CD14-positive monocyte (primary cell): ENCODE results near the gene LMAN1. TPM values are rescaled to one million over a fixed set of nuclear protein-coding genes. Genes with fewer than 3 reads are reported as not detected.

ENCODE experiments used
- DNase-seq, 3 donors: peaks; one replicate each; pipeline ENCODE4 v3.0.0-alpha.2; 2011 to 2022
- H2AFZ ChIP-seq: 2 replicates; pipeline ENCODE4 v1.6.0; 2012; ENCODE audit warnings: mild to moderate bottlenecking, low read depth, low read length, inconsistent platforms; ENCODE audit not compliant: insufficient read depth, poor library complexity, severe bottlenecking
- H3K27ac ChIP-seq, 2 donors: 1 replicate in 1 of 2; 2 replicates in 1 of 2; pipeline ENCODE4 v1.5.1; 2012 to 2013; ENCODE audit warnings: low read length in 2 of 2, control low read depth in 1 of 2, inconsistent platforms in 1 of 2, low read depth in 1 of 2, mild to moderate bottlenecking in 1 of 2
- H3K27me3 ChIP-seq, 2 donors: one replicate each; pipeline versions ENCODE4 v1.6.0 to v1.6.1; 2011 to 2013; ENCODE audit warnings: low read length in 2 of 2; ENCODE audit not compliant: control insufficient read depth in 2 of 2, insufficient read depth in 2 of 2
- H3K36me3 ChIP-seq, 2 donors: replicated peaks in 1 of 2; 1 replicate in 1 of 2; 2 replicates in 1 of 2; pipeline versions ENCODE4 v1.5.1 to v1.6.1; 2012 to 2013; ENCODE audit warnings: low read length in 2 of 2, control low read depth in 1 of 2, inconsistent platforms in 1 of 2, mild to moderate bottlenecking in 1 of 2; ENCODE audit not compliant: insufficient read depth in 2 of 2, control insufficient read depth in 1 of 2
- H3K4me1 ChIP-seq, 2 donors: 1 replicate in 1 of 2; 2 replicates in 1 of 2; pipeline versions ENCODE4 v1.5.1 to v1.6.1; 2012 to 2013; ENCODE audit warnings: low read length in 2 of 2, control low read depth in 1 of 2, inconsistent platforms in 1 of 2, mild to moderate bottlenecking in 1 of 2, moderate library complexity in 1 of 2; ENCODE audit not compliant: insufficient read depth in 2 of 2, control insufficient read depth in 1 of 2
- H3K4me2 ChIP-seq: replicated peaks from 2 replicates; pipeline ENCODE3; 2012; ENCODE audit warnings: low read length, moderate library complexity, mild to moderate bottlenecking; ENCODE audit not compliant: poor library complexity, severe bottlenecking; ENCODE audit errors: extremely low read depth
- H3K4me3 ChIP-seq, 3 experiments: fragments of 200-600 bp in 1 of 3; sonication (generic) in 1 of 3; replicated peaks in 1 of 3; 1 replicate in 2 of 3; 2 replicates in 1 of 3; pipeline ENCODE4 v1.5.1; 2011 to 2013; ENCODE audit warnings: low read length in 3 of 3, mild to moderate bottlenecking in 3 of 3, control low read depth in 2 of 3, low read depth in 2 of 3, inconsistent platforms in 1 of 3, moderate library complexity in 1 of 3
- H3K79me2 ChIP-seq: 2 replicates; pipeline ENCODE4 v1.6.0; 2012; ENCODE audit warnings: mild to moderate bottlenecking, control low read depth, inconsistent platforms, low read length, moderate library complexity; ENCODE audit not compliant: insufficient read depth
- H3K9ac ChIP-seq: 2 replicates; pipeline ENCODE4 v1.6.0; 2017; ENCODE audit warnings: low read length, mild to moderate bottlenecking; ENCODE audit not compliant: insufficient read depth, poor library complexity, severe bottlenecking
- H3K9me3 ChIP-seq, 2 donors: replicated peaks in 1 of 2; 1 replicate in 1 of 2; 2 replicates in 1 of 2; pipeline versions ENCODE4 v1.5.1 to v1.6.1; 2012 to 2013; ENCODE audit warnings: low read length in 2 of 2, control low read depth in 1 of 2; ENCODE audit not compliant: control insufficient read depth in 1 of 2, insufficient read depth in 1 of 2
- H4K20me1 ChIP-seq: 2 replicates; pipeline ENCODE4 v1.6.0; 2012; ENCODE audit warnings: mild to moderate bottlenecking, low read length, control low read depth, moderate library complexity; ENCODE audit not compliant: insufficient read depth
- H3K27ac Mint-ChIP-seq, 7 donors: one replicate each; pipeline ENCODE4 v1.8.0; 2020; ENCODE audit warnings: mild to moderate bottlenecking in 7 of 7, mixed read lengths in 7 of 7, moderate library complexity in 6 of 7, inconsistent platforms in 2 of 7
- H3K27me3 Mint-ChIP-seq, 3 donors: one replicate each; pipeline ENCODE4 v1.8.0; 2021 to 2022; ENCODE audit warnings: low read depth in 3 of 3, mild to moderate bottlenecking in 3 of 3, mixed read lengths in 3 of 3, moderate library complexity in 3 of 3, inconsistent platforms in 1 of 3
- H3K36me3 Mint-ChIP-seq, 2 donors: one replicate each; pipeline ENCODE4 v1.8.0; 2020; ENCODE audit warnings: mixed read lengths in 2 of 2, inconsistent platforms in 1 of 2, mild to moderate bottlenecking in 1 of 2
- H3K4me1 Mint-ChIP-seq: one replicate; pipeline ENCODE4 v1.8.0; 2020; ENCODE audit warnings: mild to moderate bottlenecking, mixed read lengths
- H3K4me3 Mint-ChIP-seq, 2 donors: one replicate each; pipeline ENCODE4 v1.8.0; 2020; ENCODE audit warnings: mild to moderate bottlenecking in 2 of 2, mixed read lengths in 2 of 2, moderate library complexity in 1 of 2
- H3K9me3 Mint-ChIP-seq, 7 donors: one replicate each; pipeline ENCODE4 v1.8.0; 2020 to 2022; ENCODE audit warnings: mixed read lengths in 7 of 7, mild to moderate bottlenecking in 6 of 7, moderate library complexity in 6 of 7, inconsistent platforms in 2 of 7
- CTCF ChIP-seq: fragments of 200-600 bp; IDR thresholded peaks from one replicate; pipeline ENCODE4 v1.8.0; 2022; ENCODE audit warnings: antibody characterized with exemption, mild to moderate bottlenecking
- WGBS: methylation state at CpG from one replicate; pipeline ENCODE4 v1.1.5; 2013; ENCODE audit warnings: missing lambda C conversion rate; ENCODE audit not compliant: insufficient coverage; 5-methylcytosine and 5-hydroxymethylcytosine counted together
- intact Hi-C, 2 donors: fragments of 100-400 bp; cut with micrococcal nuclease; formaldehyde crosslinking; loops; one replicate each; pipeline versions ENCODE4 v1.15.0 to v1.15.1; 2023
- polyA minus RNA-seq: library from RNA; depleted of rRNA, polyadenylated mRNA; stranded (reverse); fragments of >200 nt; gene quantifications from 2 replicates; pipeline ENCODE4 v1.2.3, GENCODE V29; 2012
- polyA plus RNA-seq, 3 donors: library from polyadenylated mRNA; depleted of rRNA in 1 of 3; unstranded in 2 of 3; stranded (reverse) in 1 of 3; fragments of 300-500 nt in 2 of 3; fragments of >200 nt in 1 of 3; fragmentation: Illumina TruSeq in 2 of 3; gene quantifications; 1 replicate in 2 of 3; 2 replicates in 1 of 3; pipeline ENCODE4 v1.2.3, GENCODE V29; 2012 to 2021
- total RNA-seq, 12 experiments: library from RNA in 1 of 12; stranded (reverse) in 1 of 12; fragments of 120-200 nt in 1 of 12; gene quantifications; one replicate each; pipeline ENCODE4 v1.2.4 and lab custom pipeline; 2013 to 2026; ENCODE audit warnings: mixed read lengths in 6 of 12, inconsistent platforms in 1 of 12

LMAN1 gene
- total RNA-seq (2013), result 10.8 TPM
- polyA plus RNA-seq (10 to 100 TPM in 1 of 3 donors, 1 to 10 TPM in 2; 4.7 to 10.9 (median 7.6) TPM), polyA minus RNA-seq (6.1 and 7.8 TPM in 2 replicates), total RNA-seq (lab: John Stamatoyannopoulos, UW) (11.9 to 60.9 (median 43.0) reads per million in 11 experiments)

GRCh38 chr18:59358712-59359575, at the start of gene LMAN1:
Gene LMAN1 (minus strand): TSS chr18:59359265. CDS start chr18:59359244, 21 bp downstream.
- under 1% methylated on average over 72 of the region's 76 CpGs for WGBS
- H4K20me1 ChIP-seq, result no peaks in the 10 kb centered on the region
- H3K4me1 Mint-ChIP-seq, result peaks cover 25% of the 10 kb centered on the region

More at GRCh38 chr18:59358712-59359575, at the start of gene LMAN1:
- Histone ChIP-seq H3K4me3 (peak within 1 kb of the TSS; percentile 81 to 95 (median 83)), H3K27me3 (peaks cover 21 to 32% of the 10 kb centered on the region in 2 donors), H3K79me2 (peaks cover 8% of the 10 kb centered on the region), H3K9ac (peak within 1 kb of the TSS; percentile 64), H3K4me2 (peak within 1 kb of the TSS; percentile 87), H2AFZ (peak within 1 kb of the TSS; percentile 87), H3K4me1 (peaks cover 14 to 18% of the 10 kb centered on the region in 2 donors), H3K9me3 (no peaks in the 10 kb centered on the region), H3K36me3 (peaks cover 3 to 15% of the 10 kb centered on the region in 2 donors), H3K27ac (no peak within 1 kb of the TSS)
- Mint-ChIP-seq H3K36me3 (peaks cover 9% of the 10 kb centered on the region in 2 donors), H3K4me3 (peak within 1 kb of the TSS; percentile 94 to 96), H3K9me3 (no peaks in the 10 kb centered on the region), H3K27ac (peak within 1 kb of the TSS in 6 of 7 donors; percentile 48 to 84 (median 72)), H3K27me3 (peaks cover 2 to 8% (median 6%) of the 10 kb centered on the region in 3 donors)
- TF ChIP-seq CTCF, result no peak
- intact Hi-C loops, result no loop called here
- DNase-seq, result peak; percentile 67 to 71 (median 70)
